ENCODE measurements around the gene RUFY3. TPM values are rescaled to one million over a fixed set of nuclear protein-coding genes. Genes with fewer than 3 reads are reported as not detected.

Gene RUFY3
- total RNA-seq, 1 experiment from 2014 or later: 29.6 TPM

DNA sequence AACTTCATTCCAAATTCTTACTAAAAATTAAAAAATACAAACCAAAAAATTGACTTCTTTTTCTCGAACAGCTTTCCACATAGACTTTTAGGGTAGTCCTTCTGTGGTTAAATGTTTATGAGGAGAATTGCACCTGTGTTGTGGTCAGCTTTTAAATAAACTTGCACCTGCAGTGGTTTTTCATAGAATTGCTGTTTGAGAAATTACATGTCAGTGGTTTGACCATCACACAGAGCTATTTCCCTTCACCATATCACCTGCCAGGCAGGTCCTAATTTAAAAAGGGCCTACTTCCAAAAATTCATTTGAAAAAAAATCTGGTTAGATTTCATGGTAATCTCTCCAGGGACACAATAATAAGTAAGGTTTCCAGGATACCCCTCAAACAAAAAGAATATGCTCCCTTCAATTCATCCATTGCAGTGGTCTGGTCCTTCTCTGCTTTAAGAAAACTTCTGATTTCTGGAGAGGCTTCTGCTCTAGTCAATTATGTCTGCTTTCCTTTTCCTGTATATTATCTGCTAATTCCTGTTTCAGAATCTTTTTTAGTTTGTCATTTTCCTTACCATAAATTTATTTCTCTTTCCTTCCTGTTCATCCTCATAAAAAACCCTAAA lies 43.3 kb upstream of the RUFY3 start:
- H3K9me3 ChIP-seq (ENCODE audit: control insufficient read depth, insufficient read depth, low read depth, low read length): no peaks in the 10 kb centered on the region
- H3K27me3 ChIP-seq (ENCODE audit: control insufficient read depth, insufficient read depth, low read length): 0 out of 2 replicates have a peak, but pooled peaks cover 2% of the 10 kb centered on the region
- in situ Hi-C loops (cut with HindIII; ENCODE audit: low pct_unique_long_range_greater_than_20kb, low sequenced_read_pairs): no loop called here
- POLR2A ChIA-PET: no interaction called here
- intact Hi-C loops (cut with micrococcal nuclease; ENCODE audit: unreplicated experiment): no loop called here
- no peak for TF ChIP-seq CTCF (IDR thresholded peaks at IDR 0.05)
- TF ChIP-seq, protein P1, sequence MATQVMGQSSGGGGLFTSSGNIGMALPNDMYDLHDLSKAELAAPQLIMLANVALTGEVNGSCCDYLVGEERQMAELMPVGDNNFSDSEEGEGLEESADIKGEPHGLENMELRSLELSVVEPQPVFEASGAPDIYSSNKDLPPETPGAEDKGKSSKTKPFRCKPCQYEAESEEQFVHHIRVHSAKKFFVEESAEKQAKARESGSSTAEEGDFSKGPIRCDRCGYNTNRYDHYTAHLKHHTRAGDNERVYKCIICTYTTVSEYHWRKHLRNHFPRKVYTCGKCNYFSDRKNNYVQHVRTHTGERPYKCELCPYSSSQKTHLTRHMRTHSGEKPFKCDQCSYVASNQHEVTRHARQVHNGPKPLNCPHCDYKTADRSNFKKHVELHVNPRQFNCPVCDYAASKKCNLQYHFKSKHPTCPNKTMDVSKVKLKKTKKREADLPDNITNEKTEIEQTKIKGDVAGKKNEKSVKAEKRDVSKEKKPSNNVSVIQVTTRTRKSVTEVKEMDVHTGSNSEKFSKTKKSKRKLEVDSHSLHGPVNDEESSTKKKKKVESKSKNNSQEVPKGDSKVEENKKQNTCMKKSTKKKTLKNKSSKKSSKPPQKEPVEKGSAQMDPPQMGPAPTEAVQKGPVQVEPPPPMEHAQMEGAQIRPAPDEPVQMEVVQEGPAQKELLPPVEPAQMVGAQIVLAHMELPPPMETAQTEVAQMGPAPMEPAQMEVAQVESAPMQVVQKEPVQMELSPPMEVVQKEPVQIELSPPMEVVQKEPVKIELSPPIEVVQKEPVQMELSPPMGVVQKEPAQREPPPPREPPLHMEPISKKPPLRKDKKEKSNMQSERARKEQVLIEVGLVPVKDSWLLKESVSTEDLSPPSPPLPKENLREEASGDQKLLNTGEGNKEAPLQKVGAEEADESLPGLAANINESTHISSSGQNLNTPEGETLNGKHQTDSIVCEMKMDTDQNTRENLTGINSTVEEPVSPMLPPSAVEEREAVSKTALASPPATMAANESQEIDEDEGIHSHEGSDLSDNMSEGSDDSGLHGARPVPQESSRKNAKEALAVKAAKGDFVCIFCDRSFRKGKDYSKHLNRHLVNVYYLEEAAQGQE (IDR thresholded peaks at IDR 0.05; ENCODE audit: insufficient read depth in 1 of 2, low read depth in 2 of 2, low read length in 1 of 2): no peak
- no peak for TF ChIP-seq TCF7L2 (IDR thresholded peaks at IDR 0.05; ENCODE audit: low read depth, low read length)
- no peak for TF ChIP-seq POLR2AphosphoS5 (IDR thresholded peaks at IDR 0.05; ENCODE audit: low read depth, low read length)
- TF ChIP-seq SIN3A (IDR thresholded peaks at IDR 0.05; ENCODE audit: borderline replicate concordance, insufficient read depth, low read depth, low read length): no peak
- H3K27ac ChIP-seq (ENCODE audit: low read length): no peak overlapping the region
- BruUV-seq (replicated peaks): no TSS peak
- CTCF ChIA-PET: no interaction called here
- no peaks in the 10 kb centered on the region for H3K4me1 ChIP-seq (ENCODE audit: control insufficient read depth, insufficient read depth, low read length)
- no peaks in the 10 kb centered on the region for H3K36me3 ChIP-seq (ENCODE audit: control insufficient read depth, insufficient read depth, low read length)
- DNase-seq (ENCODE audit: low read depth, low spot score) (no peak), ATAC-seq (no peak)
- H3K4me3 ChIP-seq (ENCODE audit: low read depth in 2 of 2, low read length in 2 of 2): no peak overlapping the region

DNA sequence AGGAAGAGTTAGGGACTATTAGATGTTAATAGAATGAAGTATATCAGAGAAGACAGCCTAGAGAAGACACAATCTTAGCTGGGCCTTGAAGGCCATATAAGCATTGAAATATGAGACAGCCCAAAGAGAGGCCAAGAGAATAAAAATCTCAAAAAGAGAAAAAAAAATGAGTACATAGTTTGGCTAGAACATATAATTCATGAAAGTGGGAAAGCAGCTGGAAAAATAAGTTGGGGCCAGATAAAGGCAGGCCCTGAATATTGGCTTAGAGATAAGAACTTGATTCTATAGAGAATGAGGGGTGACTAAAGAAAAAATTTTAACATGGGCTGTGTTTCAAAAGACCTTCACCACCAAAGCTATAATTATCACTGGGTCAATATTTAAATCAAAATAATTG lies 40.8 kb upstream of the RUFY3 start:
- in situ Hi-C loops (cut with HindIII; ENCODE audit: low pct_unique_long_range_greater_than_20kb, low sequenced_read_pairs) (no loop called here), intact Hi-C loops (cut with micrococcal nuclease; ENCODE audit: unreplicated experiment) (no loop called here)
- Histone ChIP-seq H3K27ac (ENCODE audit: low read length) (no peak overlapping the region), H3K9me3 (ENCODE audit: control insufficient read depth, insufficient read depth, low read depth, low read length) (no peaks in the 10 kb centered on the region), H3K4me1 (ENCODE audit: control insufficient read depth, insufficient read depth, low read length) (no peaks in the 10 kb centered on the region), H3K27me3 (ENCODE audit: control insufficient read depth, insufficient read depth, low read length) (no peaks in the 10 kb centered on the region), H3K4me3 (ENCODE audit: low read depth in 2 of 2, low read length in 2 of 2) (no peak overlapping the region), H3K36me3 (ENCODE audit: control insufficient read depth, insufficient read depth, low read length) (no peaks in the 10 kb centered on the region)
- ATAC-seq (no peak), DNase-seq (ENCODE audit: low read depth, low spot score) (no peak)
- ChIA-PET CTCF (no interaction called here), POLR2A (no interaction called here)
- TF ChIP-seq SIN3A (IDR thresholded peaks at IDR 0.05; ENCODE audit: borderline replicate concordance, insufficient read depth, low read depth, low read length) (no peak), TCF7L2 (IDR thresholded peaks at IDR 0.05; ENCODE audit: low read depth, low read length) (no peak), CTCF (IDR thresholded peaks at IDR 0.05) (no peak), POLR2AphosphoS5 (IDR thresholded peaks at IDR 0.05; ENCODE audit: low read depth, low read length) (no peak)
- TF ChIP-seq, protein P1 (IDR thresholded peaks at IDR 0.05; ENCODE audit: insufficient read depth in 1 of 2, low read depth in 2 of 2, low read length in 1 of 2): no peak
- BruUV-seq (replicated peaks): no TSS peak

All from Panc1 (cell line).